Activated CD4-positive, alpha-beta T cell treated with anti-CD3 and anti-CD28 coated beads, Interleukin-2, amount 10 ng/mL, durations not matched to agents 7 days and 5 days (primary cell): ENCODE measurements around the gene TMEM247. TPM values are rescaled to one million over a fixed set of nuclear protein-coding genes. Genes with fewer than 3 reads are reported as not detected.

ENCODE experiments used
- CTCF ChIA-PET: fragments of 350-600 bp; sonication (Branson Sonifier 250); formaldehyde crosslinking; loops from one replicate; lab custom pipeline; 2021; ENCODE audit warnings: antibody characterized with exemption; lab: Charles Lee
- POLR2A ChIA-PET: fragments of 350-600 bp; sonication (Branson Sonifier 250); formaldehyde crosslinking; loops from one replicate; lab custom pipeline; 2021; ENCODE audit warnings: antibody characterized with exemption; lab: Charles Lee
- DNase-seq: peaks from one replicate; pipeline ENCODE4 v3.0.0-alpha.2; 2020
- H3K27ac Mint-ChIP-seq: one replicate; pipeline ENCODE4 v1.8.0; 2021; ENCODE audit warnings: mild to moderate bottlenecking, moderate library complexity, mixed read lengths
- H3K27me3 Mint-ChIP-seq: one replicate; pipeline ENCODE4 v1.8.0; 2021; ENCODE audit warnings: mixed read lengths
- H3K36me3 Mint-ChIP-seq: one replicate; pipeline ENCODE4 v1.8.0; 2021; ENCODE audit warnings: low read depth, mixed read lengths
- H3K4me1 Mint-ChIP-seq: one replicate; pipeline ENCODE4 v1.8.0; 2021; ENCODE audit warnings: mixed read lengths
- H3K4me3 Mint-ChIP-seq: one replicate; pipeline ENCODE4 v1.8.0; 2021; ENCODE audit warnings: mild to moderate bottlenecking, moderate library complexity, mixed read lengths
- H3K9me3 Mint-ChIP-seq: one replicate; pipeline ENCODE4 v1.8.0; 2021; ENCODE audit warnings: mixed read lengths
- total RNA-seq, 2 experiments: library from RNA; stranded (reverse); gene quantifications; one replicate each; pipeline ENCODE4 v1.2.3, GENCODE V29; 2021

The TMEM247 gene
- total RNA-seq, 2 experiments from 2014 or later, result not detected

DNA sequence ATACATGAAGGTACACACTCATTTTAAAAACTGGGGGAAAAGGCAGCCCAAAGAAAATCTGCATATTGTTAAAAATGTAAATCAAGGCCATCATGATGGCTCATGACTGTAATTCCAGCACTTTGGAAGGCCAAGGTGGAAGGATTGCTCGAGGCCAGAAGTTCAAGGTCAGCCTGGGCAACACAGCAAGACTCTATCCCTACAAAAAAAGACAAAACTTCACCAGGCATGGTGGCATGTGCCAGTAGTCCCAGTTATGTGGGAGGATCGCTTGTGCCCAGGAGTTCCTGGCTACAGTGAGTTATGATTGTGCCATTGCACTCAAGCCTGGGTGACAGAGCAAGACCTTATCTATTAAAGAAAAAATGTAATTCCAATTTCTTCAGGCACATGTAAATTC is 34.6 kb upstream of the TMEM247 start:
- POLR2A ChIA-PET, result no interaction called here
- peaks cover 6% of the 10 kb centered on the region for H3K4me1 Mint-ChIP-seq
- CTCF ChIA-PET, result interaction anchor here (1.1 kb wide), 1 partner anchor 16 kb away, joined by 3 read pairs; no protein-coding TSS in a partner anchor
- no peak for DNase-seq
- no peak overlapping the region for H3K27ac Mint-ChIP-seq
- H3K36me3 Mint-ChIP-seq, result peaks cover 2% of the 10 kb centered on the region
- H3K9me3 Mint-ChIP-seq, result peaks cover 7% of the 10 kb centered on the region
- peaks cover 16% of the 10 kb centered on the region for H3K27me3 Mint-ChIP-seq
- no peak overlapping the region for H3K4me3 Mint-ChIP-seq

GRCh38 chr2:46445556-46445955 is 33.8 kb upstream of the TMEM247 start:
- POLR2A ChIA-PET, result no interaction called here
- H3K4me1 Mint-ChIP-seq, result no peaks in the 10 kb centered on the region
- peaks cover 16% of the 10 kb centered on the region for H3K27me3 Mint-ChIP-seq
- no peak overlapping the region for H3K27ac Mint-ChIP-seq
- H3K36me3 Mint-ChIP-seq, result peaks cover 2% of the 10 kb centered on the region
- CTCF ChIA-PET, result interaction anchor here (1.1 kb wide), 1 partner anchor 15 kb away, joined by 3 read pairs; no protein-coding TSS in a partner anchor
- peaks cover 7% of the 10 kb centered on the region for H3K9me3 Mint-ChIP-seq
- no peak for DNase-seq
- no peak overlapping the region for H3K4me3 Mint-ChIP-seq

DNA sequence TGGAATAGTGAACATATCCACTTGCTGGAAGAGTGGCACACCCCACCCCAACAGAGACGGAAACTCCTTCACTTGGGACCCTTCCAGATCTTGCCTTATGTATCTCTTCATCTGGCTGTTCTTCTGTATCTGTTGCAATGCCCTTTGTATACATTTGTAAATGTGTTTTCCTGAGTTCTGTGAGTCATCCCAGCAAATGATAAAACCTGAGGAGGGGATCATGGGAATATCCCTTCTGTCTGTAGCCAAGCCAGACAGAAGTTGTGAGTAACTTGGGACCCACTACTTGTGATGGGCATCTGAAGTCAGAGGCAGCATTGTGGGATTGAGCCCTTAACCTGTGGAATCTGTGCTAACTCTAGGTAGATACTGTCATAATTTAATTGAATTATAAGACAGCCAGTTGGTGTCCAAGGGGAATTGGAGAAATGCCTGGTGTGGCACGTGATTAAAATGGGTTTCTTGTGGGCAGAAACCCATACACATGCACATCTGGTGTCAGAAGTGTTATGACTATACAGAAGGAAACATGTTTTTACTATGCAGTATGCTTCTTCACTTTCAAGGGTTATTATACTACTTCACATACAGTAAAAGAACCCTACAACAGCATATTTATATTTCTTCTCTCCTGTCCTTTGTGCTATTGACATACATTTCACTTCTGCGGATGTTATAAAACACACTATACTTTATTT is 32.3 kb upstream of the TMEM247 start:
- Mint-ChIP-seq H3K9me3 (peaks cover 7% of the 10 kb centered on the region), H3K4me3 (no peak overlapping the region), H3K27ac (no peak overlapping the region), H3K4me1 (no peaks in the 10 kb centered on the region), H3K27me3 (peaks cover 16% of the 10 kb centered on the region), H3K36me3 (peaks cover 2% of the 10 kb centered on the region)
- ChIA-PET CTCF (no interaction called here), POLR2A (no interaction called here)
- DNase-seq, result no peak

GRCh38 chr2:46447649-46448048 is 31.7 kb upstream of the TMEM247 start:
- H3K9me3 Mint-ChIP-seq, result peaks cover 7% of the 10 kb centered on the region
- peaks cover 2% of the 10 kb centered on the region for H3K36me3 Mint-ChIP-seq
- H3K4me1 Mint-ChIP-seq, result no peaks in the 10 kb centered on the region
- H3K4me3 Mint-ChIP-seq, result no peak overlapping the region
- no peak for DNase-seq
- no peak overlapping the region for H3K27ac Mint-ChIP-seq
- CTCF ChIA-PET, result no interaction called here
- peaks cover 16% of the 10 kb centered on the region for H3K27me3 Mint-ChIP-seq
- POLR2A ChIA-PET, result no interaction called here

DNA sequence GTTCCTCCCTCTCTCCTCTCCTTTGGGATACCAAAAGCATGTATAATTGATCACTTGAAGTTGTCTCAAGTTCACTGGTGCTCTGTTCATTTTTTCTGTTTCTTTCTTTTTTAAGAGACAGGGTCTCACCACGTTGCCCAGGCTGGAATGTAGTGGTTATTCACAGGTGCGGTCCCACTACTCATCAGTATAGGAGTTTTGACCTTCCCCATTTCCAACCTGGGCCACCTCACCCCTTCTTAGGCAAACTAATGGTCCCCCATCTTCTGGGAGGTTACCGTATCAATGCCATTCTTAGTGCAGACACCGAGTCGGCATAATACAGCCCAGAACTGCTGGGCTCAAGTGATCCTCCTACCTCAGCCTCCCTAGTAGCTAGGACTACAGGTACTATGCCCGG is 31.3 kb upstream of the TMEM247 start:
- no peak overlapping the region for H3K27ac Mint-ChIP-seq
- POLR2A ChIA-PET, result no interaction called here
- peaks cover 7% of the 10 kb centered on the region for H3K9me3 Mint-ChIP-seq
- no peak for DNase-seq
- no peak overlapping the region for H3K4me3 Mint-ChIP-seq
- no peaks in the 10 kb centered on the region for H3K4me1 Mint-ChIP-seq
- H3K36me3 Mint-ChIP-seq, result peaks cover 2% of the 10 kb centered on the region
- CTCF ChIA-PET, result no interaction called here
- peaks cover 16% of the 10 kb centered on the region for H3K27me3 Mint-ChIP-seq

GRCh38 chr2:46448641-46449040 is 30.7 kb upstream of the TMEM247 start:
- Mint-ChIP-seq H3K27ac (no peak overlapping the region), H3K36me3 (peaks cover 2% of the 10 kb centered on the region), H3K9me3 (peaks cover 7% of the 10 kb centered on the region), H3K4me1 (no peaks in the 10 kb centered on the region), H3K27me3 (peaks cover 19% of the 10 kb centered on the region), H3K4me3 (no peak overlapping the region)
- POLR2A ChIA-PET, result no interaction called here
- CTCF ChIA-PET, result no interaction called here
- DNase-seq, result no peak

GRCh38 chr2:46449700-46450099 is 29.7 kb upstream of the TMEM247 start:
- POLR2A ChIA-PET, result no interaction called here
- peaks cover 21% of the 10 kb centered on the region for H3K27me3 Mint-ChIP-seq
- H3K36me3 Mint-ChIP-seq, result peaks cover 2% of the 10 kb centered on the region
- H3K4me1 Mint-ChIP-seq, result no peaks in the 10 kb centered on the region
- H3K4me3 Mint-ChIP-seq, result no peak overlapping the region
- H3K9me3 Mint-ChIP-seq, result peaks cover 7% of the 10 kb centered on the region
- CTCF ChIA-PET, result no interaction called here
- DNase-seq, result no peak
- H3K27ac Mint-ChIP-seq, result no peak overlapping the region

DNA sequence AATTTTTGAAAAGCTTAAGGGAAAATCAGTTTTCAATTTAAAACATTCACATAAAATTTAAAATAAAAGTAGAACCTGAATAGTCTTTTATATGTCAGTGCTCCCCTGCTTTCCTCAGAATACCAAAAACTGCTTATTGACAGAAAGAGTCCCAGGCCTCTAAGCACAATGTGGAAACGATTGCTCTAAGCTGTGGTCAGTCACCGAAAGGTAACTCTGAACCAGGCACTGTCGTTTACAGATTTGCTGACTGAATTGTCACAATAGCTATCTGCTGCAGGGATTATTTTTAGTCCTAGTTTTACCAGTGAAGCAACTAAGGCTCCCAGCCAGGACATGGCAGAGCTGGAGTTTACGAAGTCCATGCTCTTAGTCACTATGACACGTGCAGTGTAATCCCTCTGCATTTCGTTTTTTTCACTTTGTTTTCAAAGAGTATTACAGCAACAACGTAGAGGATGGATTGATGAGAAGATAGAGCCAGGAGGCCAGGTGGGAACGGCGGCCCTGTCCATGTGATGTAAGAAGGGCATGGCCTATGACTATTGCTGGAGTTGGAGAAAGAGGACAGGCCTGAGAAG is 28.1 kb upstream of the TMEM247 start:
- POLR2A ChIA-PET, result no interaction called here
- no peaks in the 10 kb centered on the region for H3K4me1 Mint-ChIP-seq
- DNase-seq, result no peak

GRCh38 chr2:46456789-46457188 is 22.6 kb upstream of the TMEM247 start:
- H3K27me3 Mint-ChIP-seq, result peaks cover 7% of the 10 kb centered on the region
- H3K9me3 Mint-ChIP-seq, result no peaks in the 10 kb centered on the region
- no peak overlapping the region for H3K4me3 Mint-ChIP-seq
- CTCF ChIA-PET, result interaction anchor here (0.5 kb wide), 1 partner anchor 155 kb away, joined by 4 read pairs; no protein-coding TSS in a partner anchor
- no peak for DNase-seq
- peaks cover 7% of the 10 kb centered on the region for H3K4me1 Mint-ChIP-seq
- no peaks in the 10 kb centered on the region for H3K36me3 Mint-ChIP-seq
- POLR2A ChIA-PET, result no interaction called here
- H3K27ac Mint-ChIP-seq, result no peak overlapping the region

More for the DNA sequence above, 28.1 kb upstream of the TMEM247 start:
- no peaks in the 10 kb centered on the region for H3K36me3 Mint-ChIP-seq
- no peak overlapping the region for H3K4me3 Mint-ChIP-seq
- H3K27me3 Mint-ChIP-seq, result peaks cover 21% of the 10 kb centered on the region
- no peak overlapping the region for H3K27ac Mint-ChIP-seq
- CTCF ChIA-PET, result interaction anchor here (1.2 kb wide), 1 partner anchor 11 kb away, joined by 3 read pairs; no protein-coding TSS in a partner anchor
- peaks cover 1% of the 10 kb centered on the region for H3K9me3 Mint-ChIP-seq

- H3K27me3 Mint-ChIP-seq, result peaks cover 3% of the 10 kb centered on the region
- peaks cover 11% of the 10 kb centered on the region for H3K4me1 Mint-ChIP-seq
- H3K4me3 Mint-ChIP-seq, result no peak overlapping the region
- no peaks in the 10 kb centered on the region for H3K36me3 Mint-ChIP-seq
- no peaks in the 10 kb centered on the region for H3K9me3 Mint-ChIP-seq
- POLR2A ChIA-PET, result interaction anchor here (0.6 kb wide), 1 partner anchor 164 kb away, joined by 4 read pairs; no protein-coding TSS in a partner anchor
- CTCF ChIA-PET, result interaction anchor here (1.1 to 2.2 kb wide), 3 partner anchors 22 to 465 kb away, joined by 3 to 7 read pairs (median 6); no protein-coding TSS in a partner anchor
- no peak for DNase-seq
- no peak overlapping the region for H3K27ac Mint-ChIP-seq
Measured at GRCh38 chr2:46458763-46459500, 20.4 kb upstream of the TMEM247 start.

DNA sequence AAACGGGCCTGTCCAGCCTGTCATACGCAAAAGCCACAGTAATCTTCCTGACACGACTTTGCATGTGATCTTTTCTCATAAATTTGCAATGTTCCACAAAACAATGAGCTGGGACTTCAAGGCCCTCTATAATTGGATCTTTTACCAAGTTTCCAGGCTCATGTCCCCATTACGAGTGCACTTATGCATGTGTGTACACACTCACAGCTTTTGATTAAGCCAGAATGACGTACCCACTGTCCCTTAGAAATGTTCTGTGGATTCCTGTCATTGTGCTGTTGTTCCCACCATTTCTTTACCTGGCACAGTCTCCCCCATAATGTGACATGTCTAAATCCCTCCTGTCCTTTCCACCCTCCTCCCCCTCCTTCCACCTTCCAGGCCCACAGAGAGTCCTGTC is 19.7 kb upstream of the TMEM247 start:
- H3K27ac Mint-ChIP-seq, result no peak overlapping the region
- ChIA-PET POLR2A (no interaction called here), CTCF (interaction anchor here (1.1 to 2.2 kb wide), 5 partner anchors 15 to 466 kb away, joined by 3 to 7 read pairs (median 5); no protein-coding TSS in a partner anchor)

GRCh38 chr2:46460241-46460921 is 19.0 kb upstream of the TMEM247 start:
- ChIA-PET CTCF (interaction anchor here (0.7 to 2.2 kb wide), 7 partner anchors 9 to 455 kb away, joined by 3 to 7 read pairs (median 3); no protein-coding TSS in a partner anchor), POLR2A (no interaction called here)
- Mint-ChIP-seq H3K4me1 (peaks cover 11% of the 10 kb centered on the region), H3K36me3 (no peaks in the 10 kb centered on the region), H3K27ac (no peak overlapping the region), H3K9me3 (no peaks in the 10 kb centered on the region), H3K4me3 (no peak overlapping the region), H3K27me3 (no peaks in the 10 kb centered on the region)
- no peak for DNase-seq

More for the DNA sequence above, 19.7 kb upstream of the TMEM247 start:
- no peaks in the 10 kb centered on the region for H3K9me3 Mint-ChIP-seq
- H3K4me1 Mint-ChIP-seq, result peaks cover 11% of the 10 kb centered on the region
- no peak overlapping the region for H3K4me3 Mint-ChIP-seq
- peaks cover 2% of the 10 kb centered on the region for H3K27me3 Mint-ChIP-seq
- no peak for DNase-seq
- H3K36me3 Mint-ChIP-seq, result no peaks in the 10 kb centered on the region
